Activated CD4-positive, alpha-beta T cell treated with anti-CD3 and anti-CD28 coated beads, Interleukin-2, amount 10 ng/mL, durations not matched to agents 24 days and 14 days (primary cell): ENCODE results near the gene CUBN. TPM values are rescaled to one million over a fixed set of nuclear protein-coding genes. Genes with fewer than 3 reads are reported as not detected.

Experiments used
- DNase-seq: peaks from one replicate; pipeline ENCODE4 v3.0.0; 2022
- H3K27ac Mint-ChIP-seq: one replicate; pipeline ENCODE4 v1.8.0; 2022; ENCODE audit warnings: mild to moderate bottlenecking, mixed read lengths
- H3K27me3 Mint-ChIP-seq: one replicate; pipeline ENCODE4 v1.8.0; 2022; ENCODE audit warnings: mixed read lengths
- H3K36me3 Mint-ChIP-seq: one replicate; pipeline ENCODE4 v1.8.0; 2022; ENCODE audit warnings: low read depth, mild to moderate bottlenecking, mixed read lengths
- H3K4me1 Mint-ChIP-seq: one replicate; pipeline ENCODE4 v1.8.0; 2021; ENCODE audit warnings: mixed read lengths
- H3K4me3 Mint-ChIP-seq: one replicate; pipeline ENCODE4 v1.8.0; 2022; ENCODE audit warnings: mild to moderate bottlenecking, moderate library complexity, mixed read lengths
- H3K9me3 Mint-ChIP-seq: one replicate; pipeline ENCODE4 v1.8.0; 2021; ENCODE audit warnings: mixed read lengths
- intact Hi-C: fragments of 100-400 bp; cut with micrococcal nuclease; formaldehyde crosslinking; loops from one replicate; pipeline ENCODE4 v1.15.1; 2023
- total RNA-seq: library from RNA; stranded (reverse); gene quantifications from 2 replicates; pipeline ENCODE4 v1.2.3, GENCODE V29; 2022

The CUBN gene
- total RNA-seq, 1 donor from 2014 or later, result 0.07 TPM

- Mint-ChIP-seq H3K4me3 (no peak overlapping the region), H3K27ac (no peak overlapping the region), H3K36me3 (no peaks in the 10 kb centered on the region), H3K9me3 (no peaks in the 10 kb centered on the region), H3K4me1 (no peaks in the 10 kb centered on the region), H3K27me3 (no peaks in the 10 kb centered on the region)
- intact Hi-C loops, result no loop called here
- no peak for DNase-seq
Observed at GRCh38 chr10:17109475-17110207, 20.0 kb downstream of the CUBN start.

- no peak overlapping the region for H3K4me3 Mint-ChIP-seq
- intact Hi-C loops, result no loop called here
- H3K27ac Mint-ChIP-seq, result no peak overlapping the region
- H3K27me3 Mint-ChIP-seq, result peaks cover 2% of the 10 kb centered on the region
- no peaks in the 10 kb centered on the region for H3K36me3 Mint-ChIP-seq
- DNase-seq, result no peak
- peaks cover 2% of the 10 kb centered on the region for H3K4me1 Mint-ChIP-seq
- no peaks in the 10 kb centered on the region for H3K9me3 Mint-ChIP-seq
Observed at GRCh38 chr10:17109046-17109445, 20.6 kb downstream of the CUBN start.

DNA sequence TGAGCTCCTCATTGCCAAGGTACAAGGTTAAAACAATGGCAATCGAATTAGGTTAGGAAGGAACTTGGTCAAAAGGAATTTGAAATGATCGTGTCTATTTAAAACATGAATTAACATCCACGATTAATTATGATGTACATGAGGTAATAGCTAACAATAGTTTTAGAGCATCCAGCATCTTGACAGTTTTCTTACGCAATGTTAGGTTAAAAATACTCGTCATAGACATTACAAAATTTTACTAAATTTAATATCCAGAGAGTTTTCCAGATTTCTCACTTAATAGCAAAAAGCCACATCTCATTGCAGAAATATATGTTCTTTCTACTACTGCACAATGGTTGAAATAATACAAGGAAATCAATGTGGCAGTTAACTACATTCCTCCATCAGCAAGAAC is 22.6 kb downstream of the CUBN start:
- no peak overlapping the region for H3K4me3 Mint-ChIP-seq
- intact Hi-C loops, result no loop called here
- no peak overlapping the region for H3K27ac Mint-ChIP-seq

GRCh38 chr10:17101910-17102266 is 27.7 kb downstream of the CUBN start:
- Mint-ChIP-seq H3K9me3 (no peaks in the 10 kb centered on the region), H3K36me3 (no peaks in the 10 kb centered on the region), H3K4me1 (peaks cover 2% of the 10 kb centered on the region), H3K4me3 (no peak overlapping the region), H3K27ac (no peak overlapping the region), H3K27me3 (peaks cover 2% of the 10 kb centered on the region)
- intact Hi-C loops, result no loop called here
- no peak for DNase-seq

More for the DNA sequence above, 22.6 kb downstream of the CUBN start:
- Mint-ChIP-seq H3K9me3 (no peaks in the 10 kb centered on the region), H3K4me1 (peaks cover 2% of the 10 kb centered on the region), H3K36me3 (no peaks in the 10 kb centered on the region), H3K27me3 (peaks cover 2% of the 10 kb centered on the region)
- no peak for DNase-seq

- Mint-ChIP-seq H3K4me3 (no peak overlapping the region), H3K9me3 (no peaks in the 10 kb centered on the region)
Observed at GRCh38 chr10:17101257-17101909, 28.2 kb downstream of the CUBN start.

DNA sequence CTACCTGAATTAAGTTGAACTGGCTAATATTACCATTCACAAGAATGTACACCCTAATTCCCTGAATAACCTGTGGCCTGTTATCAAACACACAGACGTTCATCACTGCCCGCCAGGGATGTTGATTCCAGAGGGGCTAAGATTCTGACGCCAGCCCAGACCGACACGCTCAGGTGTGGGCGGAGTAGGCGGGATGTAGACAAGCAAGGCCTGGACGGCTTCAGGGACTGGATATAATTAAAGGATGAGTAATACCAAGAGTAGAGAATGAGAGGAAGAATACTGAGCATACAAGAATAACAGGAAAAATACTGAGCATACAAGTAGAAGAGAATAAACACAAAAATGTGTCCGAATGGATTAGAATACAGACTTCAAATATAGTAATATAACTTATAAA is 29.0 kb downstream of the CUBN start:
- DNase-seq, result no peak
- Mint-ChIP-seq H3K27ac (no peak overlapping the region), H3K9me3 (no peaks in the 10 kb centered on the region), H3K4me1 (peaks cover 2% of the 10 kb centered on the region), H3K36me3 (no peaks in the 10 kb centered on the region), H3K4me3 (no peak overlapping the region), H3K27me3 (peaks cover 2% of the 10 kb centered on the region)
- intact Hi-C loops, result no loop called here

More at GRCh38 chr10:17101257-17101909, 28.2 kb downstream of the CUBN start:
- no peaks in the 10 kb centered on the region for H3K36me3 Mint-ChIP-seq
- intact Hi-C loops, result no loop called here
- H3K27me3 Mint-ChIP-seq, result peaks cover 2% of the 10 kb centered on the region
- H3K4me1 Mint-ChIP-seq, result peaks cover 2% of the 10 kb centered on the region
- H3K27ac Mint-ChIP-seq, result no peak overlapping the region
- DNase-seq, result no peak

- Mint-ChIP-seq H3K27ac (no peak overlapping the region), H3K9me3 (peaks cover 13% of the 10 kb centered on the region), H3K4me1 (no peaks in the 10 kb centered on the region), H3K27me3 (no peaks in the 10 kb centered on the region), H3K36me3 (peaks cover 3% of the 10 kb centered on the region), H3K4me3 (no peak overlapping the region)
- DNase-seq, result no peak
- intact Hi-C loops, result no loop called here
Observed at GRCh38 chr10:17098012-17098411, 31.6 kb downstream of the CUBN start.

DNA sequence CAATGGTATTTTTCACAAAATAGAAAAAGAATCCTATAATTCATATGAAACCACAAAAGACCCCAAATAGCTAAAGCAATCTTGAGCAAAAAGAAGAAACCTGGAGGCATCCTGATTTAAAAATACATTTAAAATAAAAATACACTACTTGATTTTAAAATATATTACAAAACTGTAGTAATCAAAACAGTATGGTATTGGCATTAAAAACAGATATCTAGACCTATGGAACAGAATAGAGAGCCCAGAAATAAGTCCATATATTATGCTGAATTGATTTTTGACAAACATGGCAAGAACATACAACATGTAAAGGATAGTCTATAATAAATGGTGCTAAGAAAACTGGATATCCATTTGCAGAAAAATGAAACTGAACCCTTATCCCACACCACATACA is 34.8 kb downstream of the CUBN start:
- peaks cover 3% of the 10 kb centered on the region for H3K36me3 Mint-ChIP-seq
- DNase-seq, result no peak
- intact Hi-C loops, result no loop called here
- H3K27me3 Mint-ChIP-seq, result no peaks in the 10 kb centered on the region
- peaks cover 18% of the 10 kb centered on the region for H3K9me3 Mint-ChIP-seq
- peaks cover 5% of the 10 kb centered on the region for H3K4me1 Mint-ChIP-seq
- no peak overlapping the region for H3K4me3 Mint-ChIP-seq
- no peak overlapping the region for H3K27ac Mint-ChIP-seq

DNA sequence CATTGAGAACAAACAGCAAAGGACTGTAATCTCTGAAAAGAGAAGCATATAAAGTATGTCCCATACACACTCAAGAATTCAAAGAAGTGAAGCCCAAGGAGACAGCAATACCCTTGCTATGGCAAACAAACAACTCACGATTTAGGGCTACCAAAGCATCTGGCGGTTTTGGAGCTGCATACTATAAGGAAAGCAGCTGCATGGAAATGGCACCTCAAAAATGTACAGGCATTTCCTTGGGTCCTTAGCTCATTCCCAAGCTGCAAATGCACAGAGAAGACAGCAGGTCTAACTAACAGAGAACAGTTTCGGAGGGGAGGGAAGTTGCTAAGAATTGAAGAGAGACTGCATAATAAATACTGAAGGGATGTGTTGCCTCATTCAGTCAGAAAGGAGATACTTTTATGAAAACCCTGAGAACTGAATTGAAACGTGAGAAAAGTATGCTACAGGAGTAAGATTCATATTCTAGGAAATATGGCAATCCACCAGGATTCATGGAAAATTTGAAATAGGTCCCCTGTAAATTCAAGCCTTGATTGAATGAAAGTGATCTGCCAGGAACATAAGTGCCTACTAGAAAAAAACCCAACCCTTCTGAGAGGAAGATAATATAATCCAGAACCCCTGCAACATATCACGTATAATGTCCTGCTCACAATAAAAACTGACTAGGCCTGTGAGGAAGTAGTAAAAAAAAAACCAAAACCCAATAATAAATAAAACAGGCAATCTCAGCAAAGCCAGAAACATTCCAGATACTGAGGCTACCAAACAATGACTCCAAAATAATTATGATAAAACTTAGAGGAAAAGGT is 36.4 kb downstream of the CUBN start:
- H3K4me3 Mint-ChIP-seq, result no peak overlapping the region
- H3K27ac Mint-ChIP-seq, result no peak overlapping the region
- peaks cover 5% of the 10 kb centered on the region for H3K4me1 Mint-ChIP-seq
- H3K27me3 Mint-ChIP-seq, result no peaks in the 10 kb centered on the region
- peaks cover 3% of the 10 kb centered on the region for H3K36me3 Mint-ChIP-seq
- intact Hi-C loops, result no loop called here
- peaks cover 18% of the 10 kb centered on the region for H3K9me3 Mint-ChIP-seq
- DNase-seq, result no peak

- H3K27me3 Mint-ChIP-seq, result no peaks in the 10 kb centered on the region
- H3K4me1 Mint-ChIP-seq, result peaks cover 5% of the 10 kb centered on the region
- no peak overlapping the region for H3K4me3 Mint-ChIP-seq
- DNase-seq, result no peak
- H3K9me3 Mint-ChIP-seq, result peaks cover 18% of the 10 kb centered on the region
- H3K36me3 Mint-ChIP-seq, result peaks cover 3% of the 10 kb centered on the region
- H3K27ac Mint-ChIP-seq, result no peak overlapping the region
- intact Hi-C loops, result no loop called here
Observed at GRCh38 chr10:17092216-17092944, 37.2 kb downstream of the CUBN start.

GRCh38 chr10:17088118-17088806 is 41.3 kb downstream of the CUBN start:
- peaks cover 5% of the 10 kb centered on the region for H3K27me3 Mint-ChIP-seq
- DNase-seq, result no peak
- H3K4me1 Mint-ChIP-seq, result peaks cover 5% of the 10 kb centered on the region
- H3K4me3 Mint-ChIP-seq, result no peak overlapping the region
- intact Hi-C loops, result no loop called here
- H3K27ac Mint-ChIP-seq, result no peak overlapping the region
- no peaks in the 10 kb centered on the region for H3K36me3 Mint-ChIP-seq
- peaks cover 5% of the 10 kb centered on the region for H3K9me3 Mint-ChIP-seq

GRCh38 chr10:17086865-17087367 is 42.7 kb downstream of the CUBN start:
- peaks cover 7% of the 10 kb centered on the region for H3K27me3 Mint-ChIP-seq
- no peak for DNase-seq
- intact Hi-C loops, result no loop called here
- H3K4me3 Mint-ChIP-seq, result no peak overlapping the region
- H3K4me1 Mint-ChIP-seq, result peaks cover 2% of the 10 kb centered on the region
- H3K36me3 Mint-ChIP-seq, result no peaks in the 10 kb centered on the region
- H3K27ac Mint-ChIP-seq, result no peak overlapping the region
- H3K9me3 Mint-ChIP-seq, result peaks cover 1% of the 10 kb centered on the region
